Stimulated activated CD4-positive, alpha-beta T cell treated with anti-CD3 and anti-CD28 coated beads, TNF-alpha, amount 100 ng/mL, for 4 hours (primary cell): Measurements from ENCODE around the gene PRG3.
"Not testable (repeated sequence)": the region's sequence is repeated elsewhere in the genome, so short reads cannot be mapped to it uniquely, and the experiment has no call there.

Source experiments
- DNase-seq, 3 experiments: peaks; one replicate each; pipeline ENCODE4 v3.0.0-alpha.2; 2020; ENCODE audit warnings: low read depth in 3 of 3

The PRG3 gene

DNA sequence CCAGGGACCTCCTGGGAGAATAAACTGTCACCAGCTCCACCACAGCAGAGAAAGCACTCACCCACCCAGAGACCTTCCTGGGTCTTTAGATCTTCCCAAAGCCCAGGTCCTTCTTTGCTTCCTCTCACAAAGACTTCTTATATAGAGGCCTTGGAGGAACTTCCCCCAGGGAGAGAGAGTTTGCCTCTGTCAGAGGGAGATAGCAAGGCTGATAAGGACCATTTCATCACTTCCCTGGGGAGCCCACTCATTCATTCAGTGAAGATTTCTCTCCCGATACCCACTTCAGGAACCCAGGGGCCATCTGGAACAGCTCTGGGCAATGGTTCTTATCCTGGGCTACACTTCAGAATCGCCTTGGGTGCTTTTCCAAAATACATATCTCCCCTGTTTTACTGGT is 9.6 kb upstream of the PRG3 start, which contains the start of gene PRG2:
TSS of gene PRG2 (minus strand) at position 116 of the 400 bp plus-strand sequence. CDS start 706 bp downstream, outside the sequence.
- DNase-seq, result no peak

GRCh38 chr11:57387289-57388030 is 6.5 kb upstream of the PRG3 start:
- DNase-seq, result no peak

- DNase-seq, result no peak
Observed at GRCh38 chr11:57386178-57386940, 5.4 kb upstream of the PRG3 start.

- DNase-seq, result no peak
Observed at GRCh38 chr11:57379732-57380131, 1.2 kb downstream of the PRG3 start.

DNA sequence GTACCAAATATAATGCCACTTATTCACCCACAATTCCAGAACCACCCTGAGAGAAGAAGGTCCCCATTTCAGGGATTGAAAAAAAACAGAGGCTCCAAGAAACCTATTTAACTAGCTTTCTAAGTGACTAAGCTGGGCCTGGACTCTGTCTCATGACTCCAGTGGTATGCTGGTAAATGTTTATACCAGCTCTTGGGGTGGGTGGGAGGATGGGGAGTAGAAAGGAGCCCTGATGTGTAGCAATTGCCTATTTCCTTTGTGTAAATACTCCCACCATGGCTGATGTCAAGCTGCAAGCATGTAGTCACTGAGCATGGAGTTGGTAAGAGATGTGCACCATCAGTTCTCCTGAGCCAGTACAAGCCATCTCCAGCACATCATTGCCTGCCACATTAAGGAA is 2.8 kb downstream of the PRG3 start:
- DNase-seq, result no peak

GRCh38 chr11:57377107-57377506 is 3.8 kb downstream of the PRG3 start:
- no peak for DNase-seq

- no peak for DNase-seq
Observed at GRCh38 chr11:57376095-57377090, 4.6 kb downstream of the PRG3 start.

DNA sequence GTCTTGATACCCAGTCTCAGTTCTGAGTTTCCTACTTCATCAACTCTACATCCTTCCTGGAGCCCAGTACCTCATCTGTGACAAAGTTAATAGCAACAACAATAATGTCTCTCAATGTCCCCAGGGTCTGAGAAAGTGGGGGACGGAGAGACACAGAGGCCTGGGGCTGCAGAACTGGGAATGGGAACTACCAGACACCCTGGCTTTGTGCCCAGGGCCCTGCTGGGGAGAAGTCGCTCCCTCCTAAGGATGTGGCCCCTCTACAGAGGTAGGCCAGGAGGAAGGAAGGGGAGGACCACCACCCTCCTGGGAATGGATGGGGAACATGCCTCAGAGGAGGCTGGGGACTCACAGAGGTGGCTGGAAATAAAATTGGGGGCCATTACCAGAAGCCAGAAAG is 5.5 kb downstream of the PRG3 start:
- DNase-seq, result no peak

DNA sequence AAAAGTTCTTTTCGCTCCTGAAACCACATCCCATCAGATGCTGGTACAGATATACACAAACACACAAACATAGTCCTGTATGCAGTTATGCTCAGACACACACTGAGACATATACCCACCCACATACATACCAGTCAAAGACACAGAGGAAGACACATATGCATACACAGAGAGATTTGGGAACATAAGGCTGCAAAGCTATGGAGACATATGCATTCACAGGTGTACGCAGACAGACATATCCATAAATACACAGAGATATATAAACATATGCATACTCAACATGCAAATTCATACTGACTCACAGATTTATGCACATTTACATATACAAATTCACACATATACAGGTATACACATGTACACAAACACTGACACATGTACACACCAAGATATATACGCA is 6.0 kb downstream of the PRG3 start:
- no peak for DNase-seq

GRCh38 chr11:57373146-57373545 is 7.8 kb downstream of the PRG3 start:
- DNase-seq, result no peak

DNA sequence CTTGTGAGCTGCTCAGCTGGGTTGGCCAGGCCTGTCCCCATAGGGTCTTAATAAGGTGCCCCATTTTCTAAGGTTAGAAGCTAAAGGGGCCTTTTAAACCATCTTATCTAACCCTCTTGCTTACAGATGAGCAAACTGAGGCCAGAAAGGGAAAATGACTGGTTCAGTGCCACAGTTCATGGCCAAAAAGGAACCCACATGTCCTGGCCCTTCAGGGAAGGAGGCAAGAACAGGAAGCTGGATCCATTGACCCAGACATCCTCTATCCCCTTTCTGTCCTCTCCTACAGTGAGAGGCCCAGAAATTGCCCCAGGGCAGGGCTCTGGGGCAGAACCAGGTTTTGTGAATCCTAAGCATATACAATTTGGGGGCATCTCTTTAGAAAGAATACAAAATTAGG is 10.0 kb downstream of the PRG3 start:
- no peak for DNase-seq

GRCh38 chr11:57370251-57370650 is 10.7 kb downstream of the PRG3 start:
- DNase-seq, result no peak

DNA sequence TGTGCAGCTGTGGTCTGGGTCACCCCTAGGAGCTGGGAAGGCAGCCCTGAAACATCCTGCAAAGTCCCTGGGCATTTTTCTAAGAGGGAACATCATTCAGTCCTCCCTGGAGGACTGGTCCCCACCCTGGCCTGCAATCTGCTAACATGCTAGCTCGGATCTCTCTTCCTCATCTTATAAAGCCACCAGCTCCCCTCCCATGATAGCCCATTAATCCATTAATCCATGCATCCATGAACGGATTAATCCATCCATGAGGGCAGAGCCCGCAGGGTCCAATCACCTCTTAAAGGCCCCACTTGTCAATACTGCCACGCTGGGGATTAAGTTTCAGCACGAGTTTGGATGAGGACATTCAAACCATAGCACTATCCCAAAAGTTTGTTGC is 12.1 kb downstream of the PRG3 start:
- DNase-seq, result no peak

DNA sequence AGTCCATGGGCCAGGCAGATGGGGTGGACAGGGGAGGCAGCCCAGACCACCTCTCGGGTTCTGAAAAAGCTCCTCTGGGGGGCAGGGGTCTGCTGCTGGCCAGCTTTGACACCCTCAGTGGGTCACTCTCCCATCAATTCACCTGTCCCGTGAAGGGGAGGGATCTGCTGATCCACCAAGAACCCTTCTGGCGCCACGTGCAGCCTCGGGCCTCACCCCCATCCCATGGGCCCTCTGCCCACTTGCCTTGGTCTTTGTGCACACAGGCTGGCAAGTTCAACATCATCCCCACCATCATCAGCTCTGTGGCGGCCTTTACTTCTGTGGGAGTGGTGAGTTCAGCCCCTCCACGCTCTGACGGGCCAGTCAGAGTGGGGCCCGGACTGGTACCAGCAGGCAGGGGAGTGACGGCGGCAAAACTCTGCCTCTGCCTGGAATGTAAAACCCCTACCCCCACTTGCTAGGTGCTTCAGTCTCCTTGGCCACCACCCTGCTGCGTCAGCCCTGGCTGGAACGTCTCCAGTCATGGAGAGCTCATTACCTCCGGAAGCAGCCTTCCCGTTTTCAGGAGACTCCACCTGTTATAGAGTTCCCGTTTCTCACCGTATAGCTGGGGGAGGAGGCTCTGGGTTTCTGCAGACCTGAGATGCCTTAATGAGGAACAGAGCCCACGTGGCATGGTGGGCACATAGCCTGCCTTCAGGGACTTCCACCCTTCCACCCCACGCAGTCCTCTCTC is 12.7 kb downstream of the PRG3 start:
- no peak for DNase-seq

GRCh38 chr11:57364851-57365660 is 15.9 kb downstream of the PRG3 start:
- DNase-seq, result no peak

- DNase-seq, result no peak
Observed at GRCh38 chr11:57363131-57364080, 17.5 kb downstream of the PRG3 start.

GRCh38 chr11:57361926-57362325 is 19.0 kb downstream of the PRG3 start:
- DNase-seq, result no peak

DNA sequence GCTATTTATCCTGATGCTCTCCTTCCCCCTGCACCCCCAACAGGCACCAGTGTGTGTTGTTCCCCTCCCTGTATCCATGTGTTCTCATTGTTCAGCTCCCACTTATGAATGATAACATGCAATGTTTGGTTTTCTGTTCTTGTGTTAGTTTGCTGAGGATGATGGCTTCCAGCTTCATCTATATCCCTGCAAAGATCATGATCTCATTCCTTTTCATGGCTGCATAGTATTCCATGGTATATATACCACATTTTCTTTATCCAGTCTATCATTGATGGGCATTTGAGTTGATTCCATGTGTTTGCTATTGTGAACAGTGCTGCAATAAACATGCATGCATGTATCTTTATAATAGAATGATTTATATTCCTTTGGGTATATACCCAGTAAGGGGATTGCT is 19.5 kb downstream of the PRG3 start:
- DNase-seq, result not testable (repeated sequence)

- DNase-seq, result no peak
Observed at GRCh38 chr11:57360991-57361390, 20.0 kb downstream of the PRG3 start.
